NCI-H1930 (cell line): ENCODE measurements around the gene SERPINB6.
"Not testable (repeated sequence)": the region's sequence is repeated elsewhere in the genome, so short reads cannot be mapped to it uniquely, and the experiment has no call there.

Experiments used
- DNase-seq, 2 experiments: peaks; one replicate each; lab custom pipeline; 2025; lab: John Stamatoyannopoulos, UW

Gene SERPINB6

DNA sequence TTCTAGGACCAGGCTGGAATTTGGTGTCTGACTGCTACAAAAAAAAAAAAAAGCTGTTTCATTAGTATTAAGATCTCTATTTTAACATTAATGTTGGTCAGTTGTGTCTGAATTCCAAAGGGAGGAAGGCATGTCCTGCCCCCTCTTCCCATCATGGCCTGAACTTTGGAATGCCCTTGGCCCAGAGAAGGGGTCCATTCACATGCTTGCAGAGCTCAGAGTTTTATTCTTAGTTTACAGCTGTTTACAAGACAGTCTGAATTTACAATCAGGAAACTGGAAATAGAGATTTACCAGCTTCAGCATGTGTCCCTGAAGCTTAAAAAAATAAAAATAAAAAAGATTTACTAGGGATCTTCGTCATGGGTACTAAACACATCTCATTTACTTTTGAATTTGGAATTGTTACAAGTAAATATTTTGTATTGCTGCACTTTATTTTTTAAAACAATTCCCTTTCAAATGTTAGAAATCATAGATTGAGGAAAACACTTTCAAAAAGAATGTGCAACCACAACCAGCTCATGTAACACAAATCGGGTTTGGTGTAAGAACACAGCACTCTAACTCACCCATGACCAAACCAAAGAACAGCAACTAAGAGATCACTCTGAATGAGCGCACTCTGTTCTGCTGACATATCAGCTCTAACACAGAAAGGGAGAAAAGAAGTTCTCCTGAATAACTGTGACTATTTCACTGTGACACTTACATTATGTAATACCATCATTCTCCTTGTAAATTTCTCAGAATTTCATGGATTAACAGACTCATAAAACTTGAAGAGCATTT is 6.6 kb upstream of the SERPINB6 start:
- no peak for DNase-seq

GRCh38 chr6:2977290-2977689 is 5.9 kb upstream of the SERPINB6 start:
- no peak for DNase-seq

GRCh38 chr6:2976571-2977085 is 5.3 kb upstream of the SERPINB6 start:
- no peak for DNase-seq

DNA sequence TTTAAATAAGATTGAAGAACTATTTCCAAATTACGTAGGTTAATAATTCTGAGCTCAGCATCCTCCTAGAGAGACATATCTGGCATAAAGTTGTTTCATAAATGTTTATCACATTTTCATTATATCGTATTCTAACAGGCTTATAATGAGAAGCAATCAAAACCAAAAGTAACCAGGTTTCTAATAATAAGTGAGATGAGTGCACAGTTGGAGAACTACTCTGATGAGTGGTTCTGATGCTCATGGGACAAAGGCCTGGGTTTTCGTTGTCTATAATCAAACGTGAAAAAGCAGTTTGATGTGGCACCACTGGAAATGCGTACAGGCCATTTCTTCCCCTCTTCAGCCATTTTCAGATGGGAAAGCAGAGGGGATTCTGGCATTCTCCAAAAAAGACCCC is 4.7 kb upstream of the SERPINB6 start:
- no peak for DNase-seq

- no peak for DNase-seq
These were observed 2.3 kb upstream of the SERPINB6 start for GRCh38 chr6:2973676-2974075.

DNA sequence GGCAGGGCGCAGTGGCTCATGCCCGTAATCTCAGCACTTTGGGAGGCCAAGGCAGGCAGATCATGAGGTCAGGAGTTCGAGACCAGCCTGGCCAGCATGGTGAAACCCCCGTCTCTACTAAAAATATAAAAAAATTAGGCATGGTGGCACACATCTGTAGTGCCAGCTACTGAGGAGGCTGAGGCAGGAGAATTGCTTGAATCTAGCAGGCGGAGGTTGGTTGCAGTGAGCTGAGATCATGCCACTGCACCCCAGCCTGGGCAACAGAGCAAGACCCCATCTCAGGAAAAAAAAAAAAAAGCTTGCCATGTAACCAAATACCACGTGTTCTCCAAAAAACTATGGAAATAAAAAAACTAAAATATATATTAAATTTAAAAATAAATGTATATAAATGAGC is 1.8 kb upstream of the SERPINB6 start:
- not testable (repeated sequence) for DNase-seq

GRCh38 chr6:2972685-2973084 is 1.3 kb upstream of the SERPINB6 start:
- DNase-seq = not testable (repeated sequence)

DNA sequence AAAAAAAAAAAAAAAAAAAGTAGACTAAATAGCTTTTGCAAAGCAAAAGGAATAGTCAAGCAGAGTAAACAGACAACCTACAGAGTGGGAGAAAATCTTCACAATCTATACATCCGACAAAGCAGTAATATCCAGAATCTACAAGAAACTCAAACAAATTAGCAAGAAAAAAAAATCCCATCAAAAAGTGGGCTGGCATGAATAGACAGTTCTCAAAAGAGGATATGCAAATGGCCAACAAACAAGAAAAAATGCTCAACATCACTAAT is 786 bp upstream of the SERPINB6 start:
- not testable (repeated sequence) for DNase-seq

- DNase-seq = peak; percentile 41 to 42
These were observed 481 bp downstream of the SERPINB6 start for GRCh38 chr6:2970753-2971419.

GRCh38 chr6:2970034-2970685 is 1.2 kb downstream of the SERPINB6 start:
- no peak for DNase-seq

DNA sequence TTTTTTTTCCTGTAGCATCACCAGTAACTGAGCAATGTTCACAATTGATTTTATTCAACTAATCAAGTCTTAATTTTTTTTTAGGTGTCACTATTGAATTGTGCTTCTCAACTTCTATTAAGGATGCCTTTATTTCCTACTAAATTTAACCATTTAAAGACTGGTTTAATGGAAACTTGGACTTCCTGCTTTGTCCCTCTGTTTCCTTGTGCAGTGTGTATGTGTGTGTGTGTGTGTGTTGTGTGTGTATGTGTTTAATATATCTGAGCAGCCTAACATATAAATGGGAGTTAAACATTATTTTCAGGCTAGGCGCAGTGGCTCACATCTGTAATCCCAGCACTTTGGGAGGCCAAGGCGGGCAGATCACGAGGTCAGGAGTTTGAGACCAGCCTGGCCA is 1.8 kb downstream of the SERPINB6 start:
- DNase-seq = no peak

GRCh38 chr6:2968600-2969135 is 2.7 kb downstream of the SERPINB6 start:
- DNase-seq = no peak

GRCh38 chr6:2967936-2968335 is 3.4 kb downstream of the SERPINB6 start:
- DNase-seq = no peak

DNA sequence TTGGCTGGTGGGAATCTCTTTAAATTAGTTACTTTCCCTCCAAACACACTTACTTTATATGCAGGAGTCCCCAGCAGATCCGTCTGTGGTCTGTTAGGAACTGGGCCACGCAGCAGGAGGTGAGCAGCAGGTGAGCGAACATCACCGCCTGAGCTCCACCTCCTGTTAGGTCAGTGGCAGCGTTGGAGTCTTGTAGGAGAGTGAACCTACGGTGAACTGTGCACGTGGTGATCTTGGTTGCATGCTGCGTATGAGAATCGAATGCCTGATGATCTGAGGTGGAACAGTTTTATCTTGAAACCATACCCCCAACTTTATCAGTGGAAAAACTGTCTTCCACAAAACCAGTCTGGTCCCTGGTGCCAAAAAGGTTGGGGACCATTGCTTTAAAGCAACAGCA is 5.0 kb downstream of the SERPINB6 start:
- no peak for DNase-seq

GRCh38 chr6:2964793-2965505 is 6.4 kb downstream of the SERPINB6 start:
- no peak for DNase-seq

GRCh38 chr6:2963756-2964155 is 7.6 kb downstream of the SERPINB6 start:
- DNase-seq = no peak

DNA sequence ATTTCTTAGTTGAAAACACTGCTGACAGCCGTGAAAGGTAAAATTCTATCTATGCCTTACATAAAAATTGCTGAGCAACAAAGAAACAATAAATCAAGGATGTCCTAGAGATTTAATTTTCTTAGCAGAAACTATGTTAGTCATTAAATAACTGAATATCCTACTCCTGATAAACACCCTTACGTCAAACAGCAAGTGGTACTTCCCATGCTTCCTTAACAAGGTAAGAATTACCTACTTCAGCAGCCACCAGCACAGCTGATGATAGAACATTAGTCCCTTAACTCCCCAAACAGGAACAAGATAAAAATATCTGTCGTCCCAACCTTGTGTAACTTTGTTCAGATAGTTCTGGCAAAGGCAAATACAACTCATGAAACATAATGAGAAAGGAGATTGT is 8.7 kb downstream of the SERPINB6 start:
- no peak for DNase-seq

DNA sequence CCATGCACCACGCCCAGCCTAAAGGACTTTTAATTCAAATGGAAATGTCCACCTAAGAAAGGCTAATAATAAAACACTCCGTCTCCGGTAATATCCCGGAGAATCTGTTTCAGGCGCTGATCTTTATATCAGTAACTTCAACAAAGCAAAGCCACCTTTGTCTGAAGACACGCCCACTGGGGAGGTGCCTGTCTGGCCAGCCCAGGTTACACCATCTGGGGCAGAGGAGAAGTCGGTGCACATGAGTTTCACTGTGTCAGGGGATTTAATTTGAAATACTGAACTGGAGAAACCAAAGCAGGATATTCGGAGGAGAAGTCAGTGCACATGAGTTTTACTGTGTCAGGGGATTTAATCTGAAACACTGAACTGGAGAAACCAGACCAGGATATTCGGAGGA is 9.4 kb downstream of the SERPINB6 start:
- DNase-seq = no peak

- DNase-seq = no peak
These were observed 9.9 kb downstream of the SERPINB6 start for GRCh38 chr6:2961506-2961905.

- DNase-seq = no peak
These were observed 10.4 kb downstream of the SERPINB6 start for GRCh38 chr6:2960935-2961334.

- no peak for DNase-seq
These were observed 11.3 kb downstream of the SERPINB6 start for GRCh38 chr6:2959909-2960719.
